IMR-90 (cell line): ENCODE results near the gene NCAM1.

Experiments
- CEBPB ChIP-seq: IDR thresholded peaks from 2 replicates; pipeline ENCODE4 v1.6.1; 2012; ENCODE audit warnings: low read depth, low read length, improper control_type of control experiment
- POLR2A ChIP-seq: IDR thresholded peaks from 2 replicates; pipeline ENCODE4 v1.6.1; 2012; ENCODE audit warnings: mild to moderate bottlenecking, low read depth, low read length
- RCOR1 ChIP-seq: IDR thresholded peaks from 2 replicates; pipeline ENCODE4 v1.6.1; 2012; ENCODE audit warnings: mild to moderate bottlenecking, low read length, improper control_type of control experiment; ENCODE audit not compliant: insufficient replicate concordance
- RFX5 ChIP-seq: IDR thresholded peaks from 2 replicates; pipeline ENCODE4 v1.8.0; 2012; ENCODE audit warnings: low read depth, mild to moderate bottlenecking, low read length, moderate library complexity
- TF ChIP-seq, protein P1 (sequence below): conservative IDR thresholded peaks from 2 replicates; pipeline ENCODE4 v1.5.1; 2012; ENCODE audit warnings: mild to moderate bottlenecking, low read depth, low read length, improper control_type of control experiment
- TF ChIP-seq, protein P2 (sequence below): fragments of 150-350 bp; IDR thresholded peaks from 2 replicates; pipeline ENCODE4 v1.6.1; 2017; ENCODE audit warnings: mild to moderate bottlenecking, antibody characterized with exemption, low read length, low read depth

DNA sequence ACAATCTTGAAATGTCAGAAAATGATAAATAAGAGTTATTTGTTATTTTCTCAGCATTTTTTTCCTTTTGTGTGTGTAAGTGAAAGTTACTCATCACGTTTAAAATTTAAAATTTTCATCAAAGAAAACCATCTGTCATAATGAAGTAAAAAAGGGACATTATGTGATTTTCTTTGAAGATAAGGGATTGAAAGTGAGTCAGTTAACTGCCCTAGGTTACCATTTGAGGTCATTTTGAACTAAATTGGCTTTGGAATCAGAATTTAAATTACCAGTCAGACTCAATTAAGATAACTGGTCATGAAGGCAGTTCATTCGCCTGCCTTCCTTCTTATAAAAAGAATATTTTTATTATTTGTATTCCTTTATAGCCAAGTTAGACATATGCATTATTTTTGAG lies 14.3 kb downstream of the NCAM1 start:
- TF ChIP-seq, protein P1, sequence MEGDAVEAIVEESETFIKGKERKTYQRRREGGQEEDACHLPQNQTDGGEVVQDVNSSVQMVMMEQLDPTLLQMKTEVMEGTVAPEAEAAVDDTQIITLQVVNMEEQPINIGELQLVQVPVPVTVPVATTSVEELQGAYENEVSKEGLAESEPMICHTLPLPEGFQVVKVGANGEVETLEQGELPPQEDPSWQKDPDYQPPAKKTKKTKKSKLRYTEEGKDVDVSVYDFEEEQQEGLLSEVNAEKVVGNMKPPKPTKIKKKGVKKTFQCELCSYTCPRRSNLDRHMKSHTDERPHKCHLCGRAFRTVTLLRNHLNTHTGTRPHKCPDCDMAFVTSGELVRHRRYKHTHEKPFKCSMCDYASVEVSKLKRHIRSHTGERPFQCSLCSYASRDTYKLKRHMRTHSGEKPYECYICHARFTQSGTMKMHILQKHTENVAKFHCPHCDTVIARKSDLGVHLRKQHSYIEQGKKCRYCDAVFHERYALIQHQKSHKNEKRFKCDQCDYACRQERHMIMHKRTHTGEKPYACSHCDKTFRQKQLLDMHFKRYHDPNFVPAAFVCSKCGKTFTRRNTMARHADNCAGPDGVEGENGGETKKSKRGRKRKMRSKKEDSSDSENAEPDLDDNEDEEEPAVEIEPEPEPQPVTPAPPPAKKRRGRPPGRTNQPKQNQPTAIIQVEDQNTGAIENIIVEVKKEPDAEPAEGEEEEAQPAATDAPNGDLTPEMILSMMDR, result no peak
- TF ChIP-seq POLR2A, result no peak
- no peak for TF ChIP-seq CEBPB
- no peak for TF ChIP-seq RCOR1
- TF ChIP-seq, protein P2, sequence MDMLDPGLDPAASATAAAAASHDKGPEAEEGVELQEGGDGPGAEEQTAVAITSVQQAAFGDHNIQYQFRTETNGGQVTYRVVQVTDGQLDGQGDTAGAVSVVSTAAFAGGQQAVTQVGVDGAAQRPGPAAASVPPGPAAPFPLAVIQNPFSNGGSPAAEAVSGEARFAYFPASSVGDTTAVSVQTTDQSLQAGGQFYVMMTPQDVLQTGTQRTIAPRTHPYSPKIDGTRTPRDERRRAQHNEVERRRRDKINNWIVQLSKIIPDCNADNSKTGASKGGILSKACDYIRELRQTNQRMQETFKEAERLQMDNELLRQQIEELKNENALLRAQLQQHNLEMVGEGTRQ, result no peak
- no peak for TF ChIP-seq RFX5
